Liver (tissue), 4 donors: ENCODE measurements around the gene RAI2. TPM values are rescaled to one million over a fixed set of nuclear protein-coding genes. Genes with fewer than 3 reads are reported as not detected.

Experiments
- polyA plus RNA-seq, 2 donors: library from polyadenylated mRNA; stranded (reverse) in 1 of 2; unstranded in 1 of 2; fragments of 200-250 nt in 1 of 2; fragments of >200 nt in 1 of 2; fragmentation: Nextera tagmentation in 1 of 2; extraction: Ambion mirVana in 1 of 2; gene quantifications; one replicate each; pipeline versions ENCODE4 v1.2.1 to v1.2.3, GENCODE V29; 2013 to 2015
- total RNA-seq, 2 donors: library from RNA; depleted of rRNA; stranded (reverse); fragments of >200 nt; gene quantifications; one replicate each; pipeline ENCODE4 v1.2.3, GENCODE V29; 2014
- donor health status: healthy.
- donor health status: healthy.
- donor health status: healthy.

The RAI2 gene
- total and polyA plus RNA-seq, 4 donors: 0.14 to 1.8 (median 0.97) TPM

Other genes with a start within 250 kb of the RAI2 start
- gene SCML1, start 123.8 kb downstream of the RAI2 start, total RNA-seq: 10 to 100 TPM; 14.2 to 17.9 TPM
- gene SCML1, start 123.8 kb downstream of the RAI2 start, polyA plus RNA-seq: 10 to 100 TPM in 1 of 2 donors, 1 to 10 TPM in 1; 7.9 to 15.5 TPM